GM20431 (cell line): ENCODE data around the gene SLC16A6.
"Not testable (repeated sequence)": the region's sequence is repeated elsewhere in the genome, so short reads cannot be mapped to it uniquely, and the experiment has no call there.

Experiments
- in situ Hi-C: fragments of 300-500 bp; cut with MseI, MboI; formaldehyde crosslinking; loops from one replicate; pipeline ENCODE4 v1.15.0; 2020; ENCODE audit warnings: low sequenced_read_pairs; ENCODE audit not compliant: unreplicated experiment

SLC16A6 gene

GRCh38 chr17:68315930-68316329, 25.0 kb upstream of the SLC16A6 start:
- in situ Hi-C loops: no loop called here

- in situ Hi-C loops: no loop called here
These were observed 24.1 kb upstream of the SLC16A6 start for GRCh38 chr17:68314916-68315535.

GRCh38 chr17:68310152-68310551, 19.2 kb upstream of the SLC16A6 start:
- in situ Hi-C loops: no loop called here

GRCh38 chr17:68309066-68309670, 18.2 kb upstream of the SLC16A6 start:
- in situ Hi-C loops: not testable (repeated sequence)

GRCh38 chr17:68308486-68308885, 17.6 kb upstream of the SLC16A6 start:
- in situ Hi-C loops: not testable (repeated sequence)

- in situ Hi-C loops: no loop called here
These were observed 16.5 kb upstream of the SLC16A6 start for GRCh38 chr17:68307443-68307842.

GRCh38 chr17:68306819-68307218, 15.9 kb upstream of the SLC16A6 start:
- in situ Hi-C loops: no loop called here

GRCh38 chr17:68305142-68305541, 14.2 kb upstream of the SLC16A6 start:
- in situ Hi-C loops: no loop called here

GRCh38 chr17:68304706-68305105, 13.8 kb upstream of the SLC16A6 start:
- in situ Hi-C loops: no loop called here

GRCh38 chr17:68302666-68303065, 11.7 kb upstream of the SLC16A6 start:
- in situ Hi-C loops: no loop called here

- in situ Hi-C loops: no loop called here
These were observed 11.2 kb upstream of the SLC16A6 start for GRCh38 chr17:68302066-68302564.

GRCh38 chr17:68301438-68301959, 10.6 kb upstream of the SLC16A6 start:
- in situ Hi-C loops: no loop called here

GRCh38 chr17:68299817-68300216, 8.9 kb upstream of the SLC16A6 start:
- in situ Hi-C loops: no loop called here

GRCh38 chr17:68298601-68299000, 7.7 kb upstream of the SLC16A6 start:
- in situ Hi-C loops: no loop called here

- in situ Hi-C loops: no loop called here
These were observed 6.3 kb upstream of the SLC16A6 start for GRCh38 chr17:68297195-68297594.

- in situ Hi-C loops: no loop called here
These were observed 5.6 kb upstream of the SLC16A6 start for GRCh38 chr17:68296217-68297191.

GRCh38 chr17:68295086-68295485, 4.2 kb upstream of the SLC16A6 start:
- in situ Hi-C loops: no loop called here

GRCh38 chr17:68294617-68295016, 3.7 kb upstream of the SLC16A6 start:
- in situ Hi-C loops: no loop called here

- in situ Hi-C loops: no loop called here
These were observed 3.2 kb upstream of the SLC16A6 start for GRCh38 chr17:68294196-68294555.

GRCh38 chr17:68293490-68294195, 2.7 kb upstream of the SLC16A6 start:
- in situ Hi-C loops: no loop called here
